Ectodermal cell (in vitro differentiated cells): ENCODE data around the gene ZMYM4.

Experiments used
- H3K27ac ChIP-seq: 2 replicates; pipeline ENCODE4 v1.7.0; 2013; ENCODE audit warnings: mild to moderate bottlenecking, low read depth, low read length; ENCODE audit not compliant: insufficient read depth, poor library complexity, severe bottlenecking
- H3K27me3 ChIP-seq: 2 replicates; pipeline ENCODE4 v1.7.0; 2013; ENCODE audit warnings: mild to moderate bottlenecking, low read length; ENCODE audit not compliant: insufficient read depth, control insufficient read depth, poor library complexity, severe bottlenecking
- H3K36me3 ChIP-seq: one replicate; pipeline ENCODE4 v1.7.0; 2013; ENCODE audit warnings: low read length; ENCODE audit not compliant: control insufficient read depth, insufficient read depth
- H3K4me1 ChIP-seq: one replicate; pipeline ENCODE4 v1.7.0; 2013; ENCODE audit warnings: low read length; ENCODE audit not compliant: control insufficient read depth, insufficient read depth
- H3K4me3 ChIP-seq: 2 replicates; pipeline ENCODE4 v1.7.0; 2013; ENCODE audit warnings: low read depth, low read length, control low read depth; ENCODE audit not compliant: insufficient read depth
- H3K9me3 ChIP-seq: 2 replicates; pipeline ENCODE4 v1.7.0; 2013; ENCODE audit warnings: mild to moderate bottlenecking, low read length, moderate library complexity; ENCODE audit not compliant: control insufficient read depth
- WGBS, 2 experiments: methylation state at CpG; one replicate each; pipeline ENCODE4 v1.1.7; 2013; ENCODE audit warnings: missing lambda C conversion rate in 2 of 2; 5-methylcytosine and 5-hydroxymethylcytosine counted together

ZMYM4 gene

DNA sequence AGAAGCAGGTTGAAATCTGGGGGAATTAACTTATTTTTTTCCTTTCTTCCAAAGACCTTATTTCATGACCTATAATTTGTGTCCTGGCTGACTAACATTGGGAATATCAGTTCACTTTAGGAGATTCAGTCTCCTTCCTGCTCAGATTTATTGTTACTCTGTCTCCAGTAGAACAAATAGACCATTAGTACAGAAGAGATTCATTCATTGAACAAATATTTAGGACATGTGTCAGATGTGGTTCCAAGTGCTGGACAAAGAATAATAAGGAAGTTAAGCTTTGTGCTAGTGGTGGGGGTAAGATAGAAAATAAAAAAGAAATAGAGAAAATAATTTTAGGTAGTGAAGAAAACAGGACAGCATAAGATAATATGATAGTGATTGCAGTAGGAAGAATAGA lies 20.3 kb downstream of the ZMYM4 start:
- Histone ChIP-seq H3K27ac (no peak overlapping the region), H3K27me3 (no peaks in the 10 kb centered on the region), H3K9me3 (no peaks in the 10 kb centered on the region), H3K4me3 (no peak overlapping the region), H3K4me1 (no peaks in the 10 kb centered on the region), H3K36me3 (peaks cover 5% of the 10 kb centered on the region)

DNA sequence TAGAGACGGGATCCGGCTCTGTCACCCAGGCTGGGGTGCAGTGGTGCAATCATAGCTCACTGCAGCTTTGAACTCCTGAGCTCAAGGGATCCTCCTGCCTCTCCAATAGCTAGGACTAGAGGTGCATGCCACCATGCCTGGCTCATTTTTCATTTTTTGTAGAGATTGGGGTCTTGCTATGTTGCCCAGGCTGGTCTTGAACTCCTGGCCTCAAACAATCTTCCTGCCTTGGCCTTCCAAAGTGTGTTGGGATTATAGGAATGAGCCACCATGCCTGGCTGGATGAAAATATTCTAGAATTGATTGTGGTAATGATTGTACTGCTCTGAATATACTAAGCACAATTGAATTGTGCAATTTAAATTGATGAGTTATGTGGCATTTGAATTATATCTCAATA lies 21.9 kb downstream of the ZMYM4 start:
- peaks cover 5% of the 10 kb centered on the region for H3K36me3 ChIP-seq
- no peaks in the 10 kb centered on the region for H3K9me3 ChIP-seq
- no peak overlapping the region for H3K27ac ChIP-seq
- WGBS, 2 experiments: 96 to 98% methylated on average over 2 of the region's 2 CpGs
- H3K27me3 ChIP-seq: no peaks in the 10 kb centered on the region
- H3K4me3 ChIP-seq: no peak overlapping the region
- no peaks in the 10 kb centered on the region for H3K4me1 ChIP-seq

DNA sequence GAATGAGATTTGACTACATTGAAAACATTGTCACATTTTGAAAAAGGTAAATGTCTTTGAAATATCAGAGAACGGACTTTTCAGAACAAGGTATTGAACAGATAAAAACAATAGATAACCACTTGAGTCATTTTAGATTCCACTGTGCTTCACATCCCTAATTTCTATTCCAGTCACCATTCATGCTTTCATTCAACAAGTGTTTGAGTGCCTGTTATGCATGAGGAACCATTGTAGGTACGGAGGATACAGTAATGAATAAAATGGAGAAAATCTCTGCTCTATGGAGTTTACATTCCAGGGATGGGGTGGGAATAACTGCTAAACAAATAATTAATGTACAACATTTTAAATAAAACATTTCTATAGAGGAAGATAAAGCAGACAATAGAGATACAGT lies 26.3 kb downstream of the ZMYM4 start:
- WGBS, 2 experiments: 96 to 100% methylated on average over 1 to 2 of the region's 2 CpGs
- H3K36me3 ChIP-seq: peaks cover 5% of the 10 kb centered on the region

DNA sequence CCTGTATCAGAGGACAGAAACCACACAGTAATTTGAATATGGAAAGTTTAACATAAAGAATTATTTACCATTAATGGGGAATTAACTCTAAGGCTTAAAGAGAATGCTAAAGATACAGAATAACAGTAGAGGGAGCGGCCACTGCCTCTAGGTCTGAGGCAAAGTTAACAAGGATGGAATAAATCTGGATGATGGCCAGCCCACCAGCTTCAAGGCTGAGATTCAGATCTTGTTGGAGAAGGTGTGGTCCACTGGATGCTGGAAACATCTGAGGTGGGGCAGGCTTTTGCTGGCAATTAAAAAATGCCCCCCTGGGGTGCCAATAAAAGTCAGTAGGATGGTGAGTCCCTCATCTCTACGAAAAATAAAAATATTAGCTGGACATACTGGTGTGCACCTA lies 29.4 kb downstream of the ZMYM4 start:
- H3K36me3 ChIP-seq: peaks cover 5% of the 10 kb centered on the region
- no peak overlapping the region for H3K27ac ChIP-seq
- H3K4me3 ChIP-seq: no peak overlapping the region
- H3K9me3 ChIP-seq: no peaks in the 10 kb centered on the region
- no peaks in the 10 kb centered on the region for H3K27me3 ChIP-seq
- H3K4me1 ChIP-seq: no peaks in the 10 kb centered on the region
- 93 to 97% methylated on average over 2 of the region's 2 CpGs for WGBS, 2 experiments

More for the DNA sequence above, 26.3 kb downstream of the ZMYM4 start:
- Histone ChIP-seq H3K4me1 (no peaks in the 10 kb centered on the region), H3K27ac (no peak overlapping the region), H3K9me3 (no peaks in the 10 kb centered on the region), H3K4me3 (no peak overlapping the region), H3K27me3 (no peaks in the 10 kb centered on the region)

DNA sequence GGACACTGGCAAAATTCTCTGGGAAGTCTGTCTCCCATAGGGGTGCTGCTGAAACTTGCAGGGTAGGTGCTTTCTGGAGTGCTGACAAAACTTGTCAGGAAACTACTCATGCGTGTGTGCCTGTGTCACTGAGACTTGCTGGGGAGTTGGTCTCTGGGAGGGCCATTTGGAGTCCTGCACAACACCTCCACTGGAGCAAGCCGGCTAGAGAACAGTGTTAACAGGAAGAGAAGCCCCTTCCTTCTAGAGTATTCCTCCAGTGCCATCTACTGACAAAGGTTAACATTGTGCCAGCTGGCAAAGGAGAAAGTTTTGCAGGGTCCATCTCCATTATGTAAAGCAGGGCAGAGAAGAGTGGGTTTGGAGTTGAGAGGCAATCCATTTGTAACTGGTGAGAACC lies 30.0 kb downstream of the ZMYM4 start:
- Histone ChIP-seq H3K4me3 (no peak overlapping the region), H3K36me3 (peaks cover 2% of the 10 kb centered on the region), H3K27ac (no peak overlapping the region), H3K9me3 (no peaks in the 10 kb centered on the region), H3K4me1 (no peaks in the 10 kb centered on the region), H3K27me3 (no peaks in the 10 kb centered on the region)
- WGBS, 2 experiments: 71 to 81% methylated on average over 2 of the region's 2 CpGs

DNA sequence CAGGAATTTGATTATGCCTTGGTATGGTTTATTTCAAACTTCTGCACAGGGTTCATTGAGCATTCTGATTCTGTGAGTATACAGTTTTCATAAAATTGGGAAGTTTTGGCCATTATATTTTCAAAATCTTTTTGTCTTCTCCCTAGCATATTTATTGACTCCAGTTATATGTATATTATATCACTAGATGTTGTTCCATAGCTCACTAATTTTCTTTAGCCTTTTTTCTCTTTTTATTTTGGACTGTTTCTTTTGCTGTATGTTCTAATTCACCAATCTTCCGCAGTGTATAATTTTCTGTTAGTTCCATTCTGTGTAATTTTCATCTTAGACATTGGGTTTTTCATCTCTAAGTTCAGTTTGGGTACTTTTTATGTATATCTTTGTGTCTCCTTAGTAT lies 31.9 kb downstream of the ZMYM4 start:
- 100% methylated on average over 1 of the region's 1 CpG; no CpG with 5 or more reads in 1 of the 2 experiments for WGBS, 2 experiments
- H3K27ac ChIP-seq: no peak overlapping the region

DNA sequence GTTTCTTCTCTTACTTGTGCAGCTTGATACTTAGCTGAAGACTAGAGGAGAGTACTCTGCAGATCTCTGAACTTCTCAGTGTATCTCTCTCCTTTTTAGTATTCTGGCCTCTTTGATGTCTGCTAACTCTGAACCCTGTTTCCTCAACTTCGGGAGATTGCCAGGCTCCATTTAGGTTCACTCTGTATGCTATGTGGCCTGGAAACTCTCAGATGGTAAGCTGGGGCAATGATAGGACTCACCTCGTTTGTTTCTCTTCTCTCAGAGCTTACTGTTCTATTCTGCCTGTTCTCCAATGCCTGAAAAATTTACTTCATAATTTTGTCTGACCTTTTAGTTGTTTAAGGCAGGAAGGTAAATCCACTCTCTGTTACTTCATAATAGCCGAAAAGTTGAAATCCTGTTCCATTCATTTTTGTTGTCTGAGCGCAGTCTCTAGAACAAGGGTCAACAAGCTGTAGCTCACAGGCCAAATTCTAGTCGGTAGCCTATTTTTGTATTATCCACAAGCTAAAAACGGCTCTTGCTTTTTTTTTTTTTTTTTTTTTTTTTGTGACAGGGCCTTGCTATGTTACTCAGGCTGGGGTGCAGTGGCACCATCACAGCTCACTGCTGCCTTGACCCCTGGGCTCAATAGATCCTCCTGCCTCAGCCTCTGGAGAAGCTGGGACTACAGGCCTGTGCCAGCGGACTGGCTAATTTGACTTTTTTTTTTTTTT lies 33.3 kb downstream of the ZMYM4 start:
- no peaks in the 10 kb centered on the region for H3K9me3 ChIP-seq
- H3K27ac ChIP-seq: no peak overlapping the region
- no peaks in the 10 kb centered on the region for H3K27me3 ChIP-seq
- no peak overlapping the region for H3K4me3 ChIP-seq
- 92 to 95% methylated on average over 7 of the region's 7 CpGs for WGBS, 2 experiments
- no peaks in the 10 kb centered on the region for H3K36me3 ChIP-seq
- H3K4me1 ChIP-seq: no peaks in the 10 kb centered on the region

More for the DNA sequence above, 31.9 kb downstream of the ZMYM4 start:
- H3K4me3 ChIP-seq: no peak overlapping the region
- H3K27me3 ChIP-seq: no peaks in the 10 kb centered on the region
- H3K4me1 ChIP-seq: no peaks in the 10 kb centered on the region
- H3K9me3 ChIP-seq: no peaks in the 10 kb centered on the region
- no peaks in the 10 kb centered on the region for H3K36me3 ChIP-seq

DNA sequence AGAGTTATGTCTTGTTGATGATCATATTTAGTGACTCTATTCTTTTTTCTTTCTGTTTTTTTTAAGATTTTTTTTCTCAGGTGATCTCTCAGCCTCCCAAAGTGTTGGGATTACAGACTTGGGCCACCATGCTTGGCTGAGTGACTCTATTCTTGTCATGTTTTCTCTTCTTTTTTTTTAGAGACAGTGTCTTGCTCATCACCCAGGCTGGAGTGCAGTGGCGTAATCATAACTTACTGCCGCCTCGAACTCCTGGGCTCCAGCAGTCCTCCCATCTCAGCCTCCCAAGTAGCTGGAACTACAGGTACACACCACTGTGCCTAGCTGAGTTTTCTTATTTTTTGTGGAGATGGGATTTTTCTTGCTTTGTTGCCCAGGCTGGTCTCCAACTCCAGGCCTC lies 36.9 kb downstream of the ZMYM4 start:
- H3K4me1 ChIP-seq: no peaks in the 10 kb centered on the region
- no peaks in the 10 kb centered on the region for H3K36me3 ChIP-seq
- 97 to 99% methylated on average over 3 of the region's 3 CpGs for WGBS, 2 experiments
- no peaks in the 10 kb centered on the region for H3K27me3 ChIP-seq
- no peak overlapping the region for H3K27ac ChIP-seq
- H3K4me3 ChIP-seq: no peak overlapping the region
- H3K9me3 ChIP-seq: no peaks in the 10 kb centered on the region

DNA sequence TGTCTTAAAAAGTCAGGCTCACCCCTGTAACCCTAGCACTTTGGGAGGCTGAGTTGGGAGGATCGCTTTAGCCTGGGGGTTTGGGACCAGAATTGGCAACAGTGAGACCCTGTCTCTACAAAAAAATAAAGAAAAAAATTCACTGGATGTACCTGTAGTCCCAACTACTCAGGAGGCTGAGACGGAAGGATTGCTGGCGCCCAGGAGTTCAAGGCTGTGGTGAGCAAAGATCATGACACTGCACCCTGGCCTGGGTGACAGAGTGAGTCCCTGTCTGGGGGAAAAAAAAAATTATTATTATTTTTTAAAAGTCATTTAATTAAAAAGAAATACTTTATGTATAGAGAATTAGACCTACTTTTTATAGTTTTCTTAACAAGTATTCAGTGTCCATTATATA lies 47.1 kb downstream of the ZMYM4 start:
- Histone ChIP-seq H3K27ac (no peak overlapping the region), H3K4me1 (no peaks in the 10 kb centered on the region), H3K36me3 (peaks cover 3% of the 10 kb centered on the region), H3K9me3 (no peaks in the 10 kb centered on the region), H3K27me3 (no peaks in the 10 kb centered on the region), H3K4me3 (no peak overlapping the region)
- 94 to 98% methylated on average over 3 of the region's 3 CpGs for WGBS, 2 experiments

DNA sequence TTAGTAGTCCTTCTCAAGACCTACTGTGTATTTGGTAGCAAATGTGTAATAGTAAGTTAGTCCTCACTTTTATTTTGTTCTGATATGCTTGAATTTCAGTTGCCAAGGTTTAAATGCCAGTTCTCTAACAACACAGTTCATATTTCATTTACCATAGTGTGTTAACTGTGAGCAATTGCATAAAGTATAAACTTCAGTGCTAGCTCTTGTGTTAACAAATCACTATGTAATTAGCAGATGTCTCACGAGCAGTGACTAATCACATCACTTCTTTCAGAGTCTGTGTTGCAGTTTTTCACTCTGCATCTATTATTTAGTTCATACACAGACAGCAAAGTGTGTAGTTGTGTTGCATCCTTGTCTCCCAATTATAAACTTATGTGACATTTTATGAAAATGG lies 47.8 kb downstream of the ZMYM4 start:
- no peaks in the 10 kb centered on the region for H3K4me1 ChIP-seq
- 84 to 88% methylated on average over 1 of the region's 1 CpG for WGBS, 2 experiments
- H3K27me3 ChIP-seq: no peaks in the 10 kb centered on the region
- H3K27ac ChIP-seq: no peak overlapping the region
- H3K4me3 ChIP-seq: no peak overlapping the region
- H3K9me3 ChIP-seq: no peaks in the 10 kb centered on the region
- no peaks in the 10 kb centered on the region for H3K36me3 ChIP-seq
